GM13977 (cell line): ENCODE data around the gene GALNTL6.

Experiments
- DNase-seq: peaks from one replicate; pipeline ENCODE4 v3.0.0; 2012; ENCODE audit warnings: low spot score
- CTCF ChIP-seq: IDR thresholded peaks from 2 replicates; pipeline ENCODE4 v1.5.1; 2012; ENCODE audit warnings: mild to moderate bottlenecking, control low read depth; ENCODE audit not compliant: insufficient read depth; ENCODE audit errors: extremely low read depth, missing control alignments
- in situ Hi-C: fragments of 300-500 bp; cut with MboI; formaldehyde crosslinking; loops from one replicate; pipeline ENCODE4 v1.12.0; 2022; ENCODE audit warnings: low sequenced_read_pairs, low pct_unique_long_range_greater_than_20kb, mixed read lengths, inconsistent platforms; ENCODE audit not compliant: unreplicated experiment

GALNTL6 gene

DNA sequence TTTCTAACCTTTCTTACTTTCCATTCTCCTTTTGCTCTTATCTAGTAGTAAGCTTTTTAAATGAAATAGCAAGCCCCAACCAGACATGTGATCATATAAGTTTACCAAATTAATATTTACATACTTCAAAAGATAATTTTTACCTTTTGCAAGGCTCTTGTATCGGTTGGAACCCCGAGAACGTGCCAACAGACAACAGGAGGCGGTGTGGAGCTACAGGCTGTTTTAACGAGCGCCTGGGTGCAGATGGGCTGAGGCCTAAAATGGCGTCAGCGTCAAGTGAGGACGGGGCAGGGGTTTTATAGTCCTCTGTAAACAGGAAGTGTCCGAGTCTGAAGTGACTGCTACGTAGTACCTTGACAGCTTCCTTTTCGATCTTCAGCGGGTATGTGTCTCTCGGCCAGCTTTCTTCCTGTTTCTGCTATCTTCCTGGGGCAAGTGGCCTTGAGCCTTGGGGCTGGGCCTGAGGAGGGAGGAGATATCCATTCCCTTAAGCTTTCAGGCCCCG lies 342.7 kb downstream of the GALNTL6 start:
- in situ Hi-C loops: no loop called here
- no peak for DNase-seq
- TF ChIP-seq CTCF: no peak

GRCh38 chr4:172157946-172158345 lies 344.7 kb downstream of the GALNTL6 start:
- in situ Hi-C loops: no loop called here
- DNase-seq: no peak
- TF ChIP-seq CTCF: no peak

DNA sequence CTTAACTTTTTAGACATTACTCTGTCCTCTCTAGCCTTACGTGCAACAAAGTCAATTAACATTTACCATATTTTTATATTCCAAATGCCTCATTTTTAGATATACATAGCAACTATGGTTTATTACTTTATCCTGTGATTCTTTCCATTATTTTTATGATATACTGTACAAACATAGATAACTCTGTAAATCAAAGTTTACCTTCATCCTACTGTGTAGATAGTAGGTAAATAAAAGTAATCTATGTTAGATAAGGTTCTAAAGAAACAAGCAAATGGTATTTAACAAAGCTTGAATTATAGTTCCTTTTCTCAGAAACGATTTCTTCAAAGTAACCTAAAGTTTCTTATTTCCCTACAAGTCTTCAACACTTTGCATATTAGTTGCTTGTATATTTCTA lies 350.0 kb downstream of the GALNTL6 start:
- in situ Hi-C loops: no loop called here
- DNase-seq: no peak
- TF ChIP-seq CTCF: no peak

DNA sequence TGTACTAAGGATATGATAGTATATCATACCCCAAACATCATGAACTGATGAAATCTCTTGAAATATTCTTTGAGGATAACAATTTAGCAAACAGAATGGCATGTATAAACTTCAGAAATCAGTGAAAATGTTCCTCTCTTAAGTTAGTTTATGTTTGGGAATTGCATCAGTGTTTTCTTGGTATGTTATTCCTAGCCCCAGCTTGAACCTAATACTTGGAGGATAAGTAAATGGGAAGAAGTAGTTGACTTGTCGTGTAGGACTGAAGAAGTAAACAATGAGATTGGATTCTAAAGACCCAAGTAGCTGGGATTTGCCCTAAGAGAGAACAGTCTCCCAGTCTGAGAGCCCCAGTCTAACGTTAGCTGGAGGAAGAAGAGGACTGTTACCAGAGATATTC lies 355.7 kb downstream of the GALNTL6 start:
- DNase-seq: no peak
- in situ Hi-C loops: no loop called here
- TF ChIP-seq CTCF: no peak

- DNase-seq: no peak
- in situ Hi-C loops: no loop called here
- no peak for TF ChIP-seq CTCF
These were observed 356.7 kb downstream of the GALNTL6 start for GRCh38 chr4:172169871-172170270.

- no peak for TF ChIP-seq CTCF
- in situ Hi-C loops: no loop called here
- no peak for DNase-seq
These were observed 360.0 kb downstream of the GALNTL6 start for GRCh38 chr4:172173206-172173605.

GRCh38 chr4:172177382-172177781 lies 364.2 kb downstream of the GALNTL6 start:
- no peak for DNase-seq
- no peak for TF ChIP-seq CTCF
- in situ Hi-C loops: no loop called here
